ENCODE measurements around the gene TMEM81. TPM values are rescaled to one million over a fixed set of nuclear protein-coding genes. Genes with fewer than 3 reads are reported as not detected.

TMEM81 gene
- total and polyA plus RNA-seq, 10 donors = 2.4 to 5.4 (median 3.4) TPM

- H3K4me3 ChIP-seq = no peak overlapping the region
- H3K4me1 ChIP-seq = no peaks in the 10 kb centered on the region
- WGBS, 5 donors = 80 to 90% (median 87%) methylated on average over 9 of the region's 9 CpGs
- intact Hi-C loops (cut with DNase I; ENCODE audit: low total_unique reads) = no loop called here
- H3K36me3 ChIP-seq = no peaks in the 10 kb centered on the region
- H3K9me3 ChIP-seq = no peaks in the 10 kb centered on the region
- no peak for TF ChIP-seq CTCF (IDR thresholded peaks at IDR 0.05 in 8 of 11, conservative IDR thresholded peaks at IDR 0.05 in 3 of 11)
- no peak for TF ChIP-seq POLR2AphosphoS5 (IDR thresholded peaks at IDR 0.05)
- TF ChIP-seq POLR2A (IDR thresholded peaks at IDR 0.05) = no peak
- H3K27me3 ChIP-seq (replicated peaks in 1 of 7) = no peaks in the 10 kb centered on the region
- DNase-seq = no peak
- H3K27ac ChIP-seq = no peak overlapping the region
These were observed 12.0 kb downstream of the TMEM81 start for GRCh38 chr1:205072286-205072685.

- no peak for TF ChIP-seq CTCF (IDR thresholded peaks at IDR 0.05 in 8 of 11, conservative IDR thresholded peaks at IDR 0.05 in 3 of 11)
- 83 to 91% (median 86%) methylated on average over 12 of the region's 12 CpGs for WGBS, 5 donors
- H3K4me1 ChIP-seq = no peaks in the 10 kb centered on the region
- intact Hi-C loops (cut with DNase I; ENCODE audit: low total_unique reads) = no loop called here
- H3K27ac ChIP-seq = no peak overlapping the region
- no peak for DNase-seq
- no peak overlapping the region for H3K4me3 ChIP-seq
- H3K27me3 ChIP-seq (replicated peaks in 1 of 7) = no peaks in the 10 kb centered on the region
- no peaks in the 10 kb centered on the region for H3K9me3 ChIP-seq
- no peaks in the 10 kb centered on the region for H3K36me3 ChIP-seq
These were observed 12.5 kb downstream of the TMEM81 start for GRCh38 chr1:205071801-205072200.

GRCh38 chr1:205071028-205071409 lies 13.2 kb downstream of the TMEM81 start:
- H3K4me1 ChIP-seq = no peaks in the 10 kb centered on the region
- no peaks in the 10 kb centered on the region for H3K27me3 ChIP-seq (replicated peaks in 1 of 7)
- no peaks in the 10 kb centered on the region for H3K9me3 ChIP-seq
- WGBS, 5 donors = 83 to 95% (median 87%) methylated on average over 2 of the region's 2 CpGs
- no peak overlapping the region for H3K27ac ChIP-seq
- DNase-seq = no peak
- H3K4me3 ChIP-seq = no peak overlapping the region
- TF ChIP-seq CTCF (IDR thresholded peaks at IDR 0.05 in 8 of 11, conservative IDR thresholded peaks at IDR 0.05 in 3 of 11) = no peak
- no peak for TF ChIP-seq POLR2AphosphoS5 (IDR thresholded peaks at IDR 0.05)
- no peak for TF ChIP-seq POLR2A (IDR thresholded peaks at IDR 0.05)
- intact Hi-C loops (cut with DNase I; ENCODE audit: low total_unique reads) = no loop called here
- no peaks in the 10 kb centered on the region for H3K36me3 ChIP-seq

GRCh38 chr1:205069371-205070125 lies 14.7 kb downstream of the TMEM81 start:
- peak; percentile 45 for DNase-seq
- Histone ChIP-seq H3K27me3 (replicated peaks in 1 of 7) (no peaks in the 10 kb centered on the region), H3K4me1 (no peaks in the 10 kb centered on the region), H3K4me3 (no peak overlapping the region), H3K9me3 (no peaks in the 10 kb centered on the region), H3K27ac (no peak overlapping the region), H3K36me3 (no peaks in the 10 kb centered on the region)
- intact Hi-C loops (cut with DNase I; ENCODE audit: low total_unique reads) = no loop called here
- TF ChIP-seq CTCF (IDR thresholded peaks at IDR 0.05 in 8 of 11, conservative IDR thresholded peaks at IDR 0.05 in 3 of 11) (no peak), POLR2A (IDR thresholded peaks at IDR 0.05) (no peak), POLR2AphosphoS5 (IDR thresholded peaks at IDR 0.05) (no peak)
- 78 to 86% (median 80%) methylated on average over 20 to 42 of the region's 42 CpGs for WGBS, 5 donors

All from spleen (tissue), 11 donors.